Smooth muscle cell (in vitro differentiated cells): ENCODE results near the gene WDR41. TPM values are rescaled to one million over a fixed set of nuclear protein-coding genes. Genes with fewer than 3 reads are reported as not detected.
"Not testable (repeated sequence)": the region's sequence is repeated elsewhere in the genome, so short reads cannot be mapped to it uniquely, and the experiment has no call there.

Source experiments
- DNase-seq: peaks from one replicate; lab custom pipeline; 2025; ENCODE audit not compliant: unreplicated experiment; lab: John Stamatoyannopoulos, UW
- H2AFZ ChIP-seq: fragments of 200-600 bp; sonication (generic); 2 replicates; pipeline ENCODE4 v1.6.0; 2016; ENCODE audit warnings: antibody characterized with exemption, low read depth, mild to moderate bottlenecking
- H3F3A ChIP-seq: fragments of 200-600 bp; sonication (generic); 2 replicates; pipeline ENCODE4 v1.6.0; 2017; ENCODE audit warnings: antibody characterized with exemption, low read depth
- H3K27ac ChIP-seq: fragments of 200-600 bp; sonication (generic); 2 replicates; pipeline ENCODE4 v1.5.1; 2016; ENCODE audit warnings: low read depth, mild to moderate bottlenecking
- H3K27me3 ChIP-seq: fragments of 200-600 bp; sonication (generic); 2 replicates; pipeline ENCODE4 v1.6.1; 2016; ENCODE audit warnings: low read depth, mild to moderate bottlenecking
- H3K36me3 ChIP-seq: fragments of 200-600 bp; sonication (generic); 2 replicates; pipeline ENCODE4 v1.5.1; 2016; ENCODE audit warnings: low read depth
- H3K4me1 ChIP-seq: fragments of 200-600 bp; sonication (generic); 2 replicates; pipeline ENCODE4 v1.5.1; 2016; ENCODE audit warnings: low read depth
- H3K4me2 ChIP-seq: fragments of 200-600 bp; sonication (generic); 2 replicates; pipeline ENCODE4 v1.6.0; 2016; ENCODE audit warnings: mild to moderate bottlenecking
- H3K4me3 ChIP-seq: fragments of 200-600 bp; sonication (generic); 2 replicates; pipeline ENCODE4 v1.5.1; 2016; ENCODE audit warnings: mild to moderate bottlenecking
- H3K79me2 ChIP-seq: fragments of 200-600 bp; sonication (generic); 2 replicates; pipeline ENCODE4 v1.6.0; 2016; ENCODE audit warnings: low read depth, mild to moderate bottlenecking
- H3K9ac ChIP-seq: fragments of 200-600 bp; sonication (generic); 2 replicates; pipeline ENCODE4 v1.6.0; 2016; ENCODE audit warnings: low read depth
- H3K9me3 ChIP-seq: fragments of 200-600 bp; sonication (generic); replicated peaks from 2 replicates; pipeline ENCODE4 v1.5.1; 2016; ENCODE audit warnings: low read depth
- H4K20me1 ChIP-seq: fragments of 200-600 bp; sonication (generic); 2 replicates; pipeline ENCODE4 v1.6.0; 2016; ENCODE audit warnings: low read depth
- WGBS: methylation state at CpG from one replicate; pipeline ENCODE4 v1.1.7; 2016; ENCODE audit warnings: low lambda C conversion rate; 5-methylcytosine and 5-hydroxymethylcytosine counted together
- polyA plus RNA-seq: library from polyadenylated mRNA; unstranded; fragments of >200 nt; fragmentation: Nextera tagmentation; extraction: Ambion mirVana; gene quantifications from 2 replicates; pipeline ENCODE4 v1.2.1, GENCODE V29; 2016
- total RNA-seq: library from RNA; depleted of rRNA; stranded (reverse); fragments of >200 nt; gene quantifications from 2 replicates; pipeline ENCODE4 v1.2.3, GENCODE V29; 2014
- TF ChIP-seq, protein P1 (sequence below): fragments of 200-600 bp; sonication (generic); IDR thresholded peaks from 2 replicates; pipeline ENCODE4 v1.5.1; 2017; ENCODE audit warnings: borderline replicate concordance, mild to moderate bottlenecking, antibody characterized with exemption; ENCODE audit not compliant: insufficient read depth, poor library complexity, severe bottlenecking

The WDR41 gene
- total and polyA plus RNA-seq, 2 experiments from 2014 or later, result 75.9 to 115 TPM

DNA sequence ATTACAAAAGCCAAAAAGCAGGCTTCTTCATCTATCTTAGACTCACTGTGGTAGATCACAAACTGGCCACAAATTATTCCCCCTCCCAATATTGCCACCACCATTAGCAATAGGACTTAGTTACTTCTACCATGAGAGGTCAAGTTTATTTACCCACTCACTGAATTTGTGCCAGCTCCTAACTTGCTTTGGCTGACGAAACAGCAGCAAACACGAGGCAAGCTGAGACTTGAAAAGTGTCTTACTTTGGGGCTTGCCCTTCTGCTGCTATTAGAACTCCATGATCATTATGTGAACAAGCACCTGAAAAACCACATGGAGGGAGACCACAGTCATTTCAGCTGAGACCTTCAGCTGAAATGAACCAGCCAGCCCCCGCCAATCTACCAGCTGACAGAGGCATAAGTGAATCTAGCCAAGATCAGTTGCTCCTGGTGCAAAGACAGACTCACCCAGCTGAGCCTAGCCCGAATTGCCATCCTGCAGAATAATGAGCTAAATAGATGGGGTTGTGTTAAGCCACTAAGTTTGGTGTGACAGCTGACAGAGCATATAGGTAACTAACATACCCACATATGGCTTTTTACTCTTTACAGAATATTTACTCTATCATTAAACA is 5.7 kb downstream of the WDR41 start:
- Histone ChIP-seq H3F3A (no peaks in the 10 kb centered on the region), H3K4me1 (peaks cover 8% of the 10 kb centered on the region), H3K9ac (no peak overlapping the region), H3K4me3 (no peak overlapping the region), H3K79me2 (peaks cover 63% of the 10 kb centered on the region), H3K27ac (no peak overlapping the region), H4K20me1 (peaks cover 19% of the 10 kb centered on the region), H3K27me3 (no peaks in the 10 kb centered on the region), H3K9me3 (no peaks in the 10 kb centered on the region), H2AFZ (no peak overlapping the region), H3K36me3 (peaks cover 19% of the 10 kb centered on the region), H3K4me2 (no peak overlapping the region)
- no peak for DNase-seq
- TF ChIP-seq, protein P1, sequence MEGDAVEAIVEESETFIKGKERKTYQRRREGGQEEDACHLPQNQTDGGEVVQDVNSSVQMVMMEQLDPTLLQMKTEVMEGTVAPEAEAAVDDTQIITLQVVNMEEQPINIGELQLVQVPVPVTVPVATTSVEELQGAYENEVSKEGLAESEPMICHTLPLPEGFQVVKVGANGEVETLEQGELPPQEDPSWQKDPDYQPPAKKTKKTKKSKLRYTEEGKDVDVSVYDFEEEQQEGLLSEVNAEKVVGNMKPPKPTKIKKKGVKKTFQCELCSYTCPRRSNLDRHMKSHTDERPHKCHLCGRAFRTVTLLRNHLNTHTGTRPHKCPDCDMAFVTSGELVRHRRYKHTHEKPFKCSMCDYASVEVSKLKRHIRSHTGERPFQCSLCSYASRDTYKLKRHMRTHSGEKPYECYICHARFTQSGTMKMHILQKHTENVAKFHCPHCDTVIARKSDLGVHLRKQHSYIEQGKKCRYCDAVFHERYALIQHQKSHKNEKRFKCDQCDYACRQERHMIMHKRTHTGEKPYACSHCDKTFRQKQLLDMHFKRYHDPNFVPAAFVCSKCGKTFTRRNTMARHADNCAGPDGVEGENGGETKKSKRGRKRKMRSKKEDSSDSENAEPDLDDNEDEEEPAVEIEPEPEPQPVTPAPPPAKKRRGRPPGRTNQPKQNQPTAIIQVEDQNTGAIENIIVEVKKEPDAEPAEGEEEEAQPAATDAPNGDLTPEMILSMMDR, result no peak
- 69% methylated on average over 4 of the region's 4 CpGs for WGBS

DNA sequence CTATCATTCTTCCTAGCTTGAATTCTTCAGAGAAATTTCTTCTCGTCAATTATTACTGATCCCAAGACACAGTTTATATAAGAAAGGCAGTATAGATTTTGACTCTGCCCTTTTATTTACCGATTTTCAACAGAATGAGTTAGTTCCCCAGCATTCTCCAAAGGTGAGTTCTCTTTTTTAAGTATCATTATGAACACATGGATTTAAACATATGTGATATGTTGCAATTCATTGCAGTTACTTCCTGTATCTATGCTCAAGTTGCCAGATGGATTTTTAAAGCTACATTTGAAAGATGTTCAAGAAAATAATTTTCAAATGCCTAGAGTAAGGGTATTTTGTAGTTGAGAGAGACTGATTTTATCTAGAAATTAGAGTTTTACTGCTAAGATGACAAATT is 8.4 kb downstream of the WDR41 start:
- Histone ChIP-seq H3K4me2 (no peak overlapping the region), H3K9ac (no peak overlapping the region), H3K27ac (no peak overlapping the region), H4K20me1 (peaks cover 19% of the 10 kb centered on the region), H3K4me1 (no peaks in the 10 kb centered on the region), H3K4me3 (no peak overlapping the region), H3K27me3 (no peaks in the 10 kb centered on the region), H2AFZ (no peak overlapping the region), H3K36me3 (peaks cover 19% of the 10 kb centered on the region), H3K9me3 (no peaks in the 10 kb centered on the region), H3K79me2 (peaks cover 40% of the 10 kb centered on the region), H3F3A (no peaks in the 10 kb centered on the region)
- no peak for DNase-seq
- TF ChIP-seq, protein P1, result no peak
- 96% methylated on average over 2 of the region's 2 CpGs for WGBS

DNA sequence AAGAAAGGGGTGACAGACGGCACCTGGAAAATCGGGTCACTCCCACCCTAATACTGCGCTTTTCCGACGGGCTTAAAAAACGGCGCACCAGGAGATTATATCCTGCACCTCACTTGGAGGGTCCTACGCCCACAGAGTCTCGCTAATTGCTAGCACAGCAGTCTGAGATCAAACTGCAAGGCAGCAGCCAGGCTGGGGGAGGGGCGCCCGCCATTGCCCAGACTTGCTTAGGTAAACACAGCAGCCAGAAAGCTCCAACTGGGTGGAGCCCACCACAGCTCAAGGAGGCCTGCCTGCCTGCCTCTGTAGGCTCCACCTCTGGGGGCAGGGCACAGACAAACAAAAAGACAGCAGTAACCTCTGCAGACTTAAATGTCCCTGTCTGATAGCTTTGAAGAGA is 17.1 kb downstream of the WDR41 start:
- peaks cover 15% of the 10 kb centered on the region for H3K79me2 ChIP-seq
- H3K4me1 ChIP-seq, H3K27ac ChIP-seq, H3K27me3 ChIP-seq, H4K20me1 ChIP-seq, H3K9ac ChIP-seq, H3K36me3 ChIP-seq, H3K4me2 ChIP-seq, H3F3A ChIP-seq, H3K9me3 ChIP-seq, DNase-seq, H2AFZ ChIP-seq, H3K4me3 ChIP-seq: not testable (repeated sequence)
- WGBS, result 94% methylated on average over 11 of the region's 11 CpGs

DNA sequence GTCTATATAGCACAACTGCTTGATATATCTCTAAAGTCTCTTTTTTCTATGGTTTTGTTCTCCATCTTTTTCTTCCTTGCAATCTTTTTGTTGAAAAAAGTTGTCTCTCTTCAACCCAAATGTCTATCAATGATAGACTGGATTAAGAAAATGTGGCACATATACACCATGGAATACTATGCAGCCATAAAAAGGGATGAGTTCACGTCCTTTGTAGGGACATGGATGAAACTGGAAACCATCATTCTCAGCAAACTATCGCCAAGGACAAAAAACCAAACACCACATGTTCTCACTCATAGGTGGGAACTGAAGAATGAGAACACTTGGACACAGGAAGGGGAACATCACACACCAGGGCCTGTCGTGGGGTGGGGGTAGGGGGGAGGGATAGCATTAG is 23.2 kb downstream of the WDR41 start:
- WGBS, result 96% methylated on average over 3 of the region's 3 CpGs
- DNase-seq, H3K27ac ChIP-seq, H2AFZ ChIP-seq, H3K9me3 ChIP-seq, H3K9ac ChIP-seq, H3F3A ChIP-seq, H3K4me2 ChIP-seq, H3K4me1 ChIP-seq, H3K4me3 ChIP-seq, H3K36me3 ChIP-seq, H3K27me3 ChIP-seq: not testable (repeated sequence)
- Histone ChIP-seq H3K79me2 (peaks cover 38% of the 10 kb centered on the region), H4K20me1 (peaks cover 39% of the 10 kb centered on the region)

DNA sequence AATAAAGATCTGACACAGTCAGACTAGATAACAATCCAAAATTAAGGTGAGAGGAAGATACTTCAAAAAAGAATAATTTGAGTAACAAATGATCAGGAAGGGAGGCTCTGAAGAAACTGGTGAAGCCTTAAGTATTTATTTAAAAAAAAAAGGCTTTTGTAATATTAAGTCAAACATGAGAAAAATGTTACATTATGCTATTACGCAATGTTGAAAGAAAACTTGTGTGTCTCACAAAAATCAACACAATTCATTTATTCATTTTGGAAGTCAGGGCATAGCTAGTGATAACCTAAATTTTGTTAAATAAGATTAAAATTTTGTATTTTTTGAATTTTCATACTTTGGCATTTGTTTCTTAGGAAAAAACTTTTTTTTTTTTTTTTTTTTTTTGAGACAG is 28.2 kb downstream of the WDR41 start:
- Histone ChIP-seq H3K9me3 (no peaks in the 10 kb centered on the region), H3K79me2 (peaks cover 25% of the 10 kb centered on the region), H3K9ac (no peak overlapping the region), H3K4me2 (no peak overlapping the region), H3K36me3 (peaks cover 3% of the 10 kb centered on the region), H2AFZ (no peak overlapping the region), H3K4me3 (no peak overlapping the region), H3F3A (no peaks in the 10 kb centered on the region), H3K4me1 (no peaks in the 10 kb centered on the region), H3K27ac (no peak overlapping the region), H4K20me1 (peaks cover 52% of the 10 kb centered on the region), H3K27me3 (no peaks in the 10 kb centered on the region)
- no peak for DNase-seq
- WGBS, result 95% methylated on average over 1 of the region's 1 CpG
- TF ChIP-seq, protein P1, result no peak
